ENCODE measurements around the gene WNT3A. TPM values are rescaled to one million over a fixed set of nuclear protein-coding genes. Genes with fewer than 3 reads are reported as not detected.

The WNT3A gene
- total and polyA plus RNA-seq, 2 donors (not counting 3 experiments of a cell fraction or from before 2014, with no cell fraction given) = not detected

DNA sequence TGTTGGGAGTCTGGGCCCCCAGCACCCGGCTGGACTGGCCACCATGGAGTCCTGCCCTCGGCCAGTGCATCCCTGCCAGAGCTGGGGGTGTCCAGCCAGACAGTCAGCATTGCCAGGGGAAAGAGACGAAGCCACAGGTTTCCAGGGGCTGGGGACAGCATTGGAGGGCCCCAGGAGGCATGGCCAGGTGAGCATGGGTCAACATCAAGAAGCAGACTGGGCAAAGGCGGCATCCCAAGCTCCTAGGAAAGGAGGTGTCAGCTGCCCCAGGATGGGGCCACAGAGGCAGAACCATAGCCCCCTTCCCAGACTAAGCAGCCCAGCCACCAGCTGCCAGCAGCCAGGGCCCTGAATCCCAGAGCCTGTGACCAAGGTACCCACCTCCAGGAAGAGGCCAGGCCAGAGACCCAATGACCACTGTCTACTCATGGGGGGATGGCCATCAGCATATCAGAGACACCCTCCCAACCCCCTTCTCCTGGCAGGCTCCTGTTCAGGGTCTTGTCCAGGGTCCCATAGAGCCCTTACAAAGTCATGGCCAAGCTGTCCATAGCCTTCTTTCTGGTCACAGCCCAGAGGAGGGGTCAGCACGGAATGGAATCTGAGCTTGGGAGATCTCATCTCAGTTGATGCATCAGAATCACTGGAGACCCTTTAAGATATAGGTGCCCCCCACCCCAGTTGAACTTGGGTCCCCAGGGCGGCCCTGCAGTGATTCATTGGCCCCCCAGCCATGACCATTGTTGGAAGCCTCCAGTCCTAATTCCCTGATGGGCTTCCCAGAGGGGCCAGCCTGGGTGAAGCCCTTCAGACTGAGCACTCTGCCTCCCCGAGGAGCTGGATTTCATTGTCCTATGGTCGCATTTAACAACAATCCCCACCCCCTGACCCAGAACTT lies 32.5 kb downstream of the WNT3A start:
- Histone ChIP-seq H3K27ac (ENCODE audit: insufficient read depth, low read depth, low read length) (no peak overlapping the region), H3K9me1 (replicated peaks; ENCODE audit: control insufficient read depth, extremely low read depth, insufficient read depth, low read length) (no peaks in the 10 kb centered on the region), H3K36me3 (ENCODE audit: control insufficient read depth in 2 of 2, extremely low read depth in 1 of 2, insufficient read depth in 2 of 2, low read length in 2 of 2) (no peaks in the 10 kb centered on the region), H3K4me3 (replicated peaks in 1 of 3; ENCODE audit: insufficient read depth in 1 of 3, low read depth in 1 of 3, low read length in 3 of 3) (no peak overlapping the region), H3K4me1 (ENCODE audit: control insufficient read depth, extremely low read depth, insufficient read depth, low read length) (no peaks in the 10 kb centered on the region), H4K20me1 (replicated peaks; ENCODE audit: control insufficient read depth, extremely low read depth, insufficient read depth, low read length) (no peaks in the 10 kb centered on the region), H3K79me2 (ENCODE audit: control insufficient read depth, insufficient read depth, low read length) (no peaks in the 10 kb centered on the region), H3K4me2 (ENCODE audit: insufficient read depth, low read length) (no peak overlapping the region), H3K9ac (replicated peaks; ENCODE audit: extremely low read depth, insufficient read depth, low read length) (no peak overlapping the region), H3K27me3 (ENCODE audit: control insufficient read depth in 2 of 2, insufficient read depth in 2 of 2, low read length in 2 of 2) (peaks cover 11 to 15% of the 10 kb centered on the region in 2 experiments), H2AFZ (ENCODE audit: low read depth, low read length) (no peak overlapping the region), H3K9me3 (replicated peaks; ENCODE audit: control insufficient read depth, insufficient read depth, low read length) (no peaks in the 10 kb centered on the region)
- no TSS peak for BruUV-seq (replicated peaks)
- FAIRE-seq (no peak), DNase-seq (ENCODE audit: low read depth, low spot score) (no peak)
- intact Hi-C loops (cut with micrococcal nuclease) = no loop called here
- CTCF ChIA-PET = interaction anchor here (0.9 kb wide), 1 partner anchor 13 kb away, joined by 3 read pairs; no protein-coding TSS in a partner anchor
- POLR2A ChIA-PET = no interaction called here
- TF ChIP-seq POLR2AphosphoS5 (IDR thresholded peaks at IDR 0.05; ENCODE audit: insufficient read depth, low read depth, low read length) = no peak
- TF ChIP-seq FOS (IDR thresholded peaks at IDR 0.05; ENCODE audit: borderline replicate concordance, insufficient read depth, low read length) = no peak
- TF ChIP-seq, protein P1, sequence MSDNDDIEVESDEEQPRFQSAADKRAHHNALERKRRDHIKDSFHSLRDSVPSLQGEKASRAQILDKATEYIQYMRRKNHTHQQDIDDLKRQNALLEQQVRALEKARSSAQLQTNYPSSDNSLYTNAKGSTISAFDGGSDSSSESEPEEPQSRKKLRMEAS (IDR thresholded peaks at IDR 0.05; ENCODE audit: insufficient read depth, insufficient read length) = no peak
- TF ChIP-seq, protein P2, sequence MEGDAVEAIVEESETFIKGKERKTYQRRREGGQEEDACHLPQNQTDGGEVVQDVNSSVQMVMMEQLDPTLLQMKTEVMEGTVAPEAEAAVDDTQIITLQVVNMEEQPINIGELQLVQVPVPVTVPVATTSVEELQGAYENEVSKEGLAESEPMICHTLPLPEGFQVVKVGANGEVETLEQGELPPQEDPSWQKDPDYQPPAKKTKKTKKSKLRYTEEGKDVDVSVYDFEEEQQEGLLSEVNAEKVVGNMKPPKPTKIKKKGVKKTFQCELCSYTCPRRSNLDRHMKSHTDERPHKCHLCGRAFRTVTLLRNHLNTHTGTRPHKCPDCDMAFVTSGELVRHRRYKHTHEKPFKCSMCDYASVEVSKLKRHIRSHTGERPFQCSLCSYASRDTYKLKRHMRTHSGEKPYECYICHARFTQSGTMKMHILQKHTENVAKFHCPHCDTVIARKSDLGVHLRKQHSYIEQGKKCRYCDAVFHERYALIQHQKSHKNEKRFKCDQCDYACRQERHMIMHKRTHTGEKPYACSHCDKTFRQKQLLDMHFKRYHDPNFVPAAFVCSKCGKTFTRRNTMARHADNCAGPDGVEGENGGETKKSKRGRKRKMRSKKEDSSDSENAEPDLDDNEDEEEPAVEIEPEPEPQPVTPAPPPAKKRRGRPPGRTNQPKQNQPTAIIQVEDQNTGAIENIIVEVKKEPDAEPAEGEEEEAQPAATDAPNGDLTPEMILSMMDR (IDR thresholded peaks at IDR 0.05; ENCODE audit: extremely low read depth in 1 of 2, insufficient read depth in 1 of 2, low read depth in 1 of 2, low read length in 2 of 2) = no peak
- no peak for TF ChIP-seq GATA2 (IDR thresholded peaks at IDR 0.05; ENCODE audit: insufficient read depth, insufficient read length, low read depth, low read length)
- no peak for TF ChIP-seq MYC (IDR thresholded peaks at IDR 0.05; ENCODE audit: low read depth, low read length)
- TF ChIP-seq EZH2 (IDR thresholded peaks at IDR 0.05; ENCODE audit: borderline replicate concordance, low read depth, low read length, severe bottlenecking) = no peak
- TF ChIP-seq POLR2A (IDR thresholded peaks at IDR 0.05; ENCODE audit: low read depth, low read length) = no peak
- no peak for TF ChIP-seq JUN (IDR thresholded peaks at IDR 0.05; ENCODE audit: borderline replicate concordance, insufficient read depth, insufficient read length, low read depth)
- dilution Hi-C loops (cut with MboI; ENCODE audit: extremely low pct_ligation_motif_present, low sequenced_read_pairs) = no loop called here

All from endothelial cell of umbilical vein (primary cell).